GM12878 (cell line): Measurements from ENCODE around the gene LEF1. TPM values are rescaled to one million over a fixed set of nuclear protein-coding genes. Genes with fewer than 3 reads are reported as not detected.

Experiments
- ATF2 ChIP-seq: IDR thresholded peaks from 2 replicates; pipeline ENCODE4 v1.6.1; 2012; ENCODE audit warnings: low read length, inconsistent platforms
- BHLHE40 ChIP-seq, 2 experiments: fragments of 450-650 bp in 1 of 2; IDR thresholded peaks; 2 replicates each; pipeline ENCODE4 v1.6.1; 2011 to 2017; ENCODE audit warnings: low read depth in 2 of 2, borderline replicate concordance in 1 of 2, improper control_type of control experiment in 1 of 2, low read length in 1 of 2, mild to moderate bottlenecking in 1 of 2
- CEBPZ ChIP-seq: fragments of 150-350 bp; IDR thresholded peaks from 2 replicates; pipeline ENCODE4 v1.6.1; 2016; ENCODE audit warnings: low read depth, low read length
- CHD2 ChIP-seq: IDR thresholded peaks from 2 replicates; pipeline ENCODE4 v1.6.1; 2011; ENCODE audit warnings: low read depth, low read length, improper control_type of control experiment, borderline replicate concordance
- E2F4 ChIP-seq: IDR thresholded peaks from 2 replicates; pipeline ENCODE4 v1.6.1; 2012; ENCODE audit warnings: low read depth, low read length, improper control_type of control experiment
- EED ChIP-seq: sonication (generic); IDR thresholded peaks from 2 replicates; pipeline ENCODE4 v1.6.1; 2016; ENCODE audit warnings: antibody characterized with exemption, low read depth
- EGR1 ChIP-seq, 2 experiments: IDR thresholded peaks; 1 replicate in 1 of 2; 2 replicates in 1 of 2; pipeline ENCODE4 v1.6.1; 2011 to 2012; ENCODE audit warnings: low read depth in 2 of 2, low read length in 2 of 2, borderline replicate concordance in 1 of 2, mild to moderate bottlenecking in 1 of 2, moderate library complexity in 1 of 2
- IKZF2 ChIP-seq, 2 experiments: fragments of 450-650 bp; IDR thresholded peaks; 2 replicates each; pipeline ENCODE4 v1.6.1; 2017; ENCODE audit warnings: mild to moderate bottlenecking in 2 of 2, moderate library complexity in 2 of 2
- MEF2A ChIP-seq: IDR thresholded peaks from 2 replicates; pipeline ENCODE4 v1.6.1; 2011; ENCODE audit warnings: low read depth, mild to moderate bottlenecking, low read length, moderate library complexity; ENCODE audit not compliant: insufficient read depth
- MXI1 ChIP-seq: fragments of 150-350 bp; IDR thresholded peaks from 2 replicates; pipeline ENCODE4 v1.6.1; 2011; ENCODE audit warnings: low read depth, mild to moderate bottlenecking, inconsistent platforms, low read length, improper control_type of control experiment
- PML ChIP-seq: IDR thresholded peaks from 2 replicates; pipeline ENCODE4 v1.6.1; 2012; ENCODE audit warnings: low read length, inconsistent platforms
- POLR2AphosphoS5 ChIP-seq: IDR thresholded peaks from 2 replicates; pipeline ENCODE4 v1.6.1; 2011; ENCODE audit warnings: mild to moderate bottlenecking, low read length, inconsistent platforms
- RAD51 ChIP-seq: fragments of 450-650 bp; IDR thresholded peaks from 2 replicates; pipeline ENCODE4 v1.6.1; 2016; ENCODE audit warnings: moderate library complexity, mild to moderate bottlenecking, inconsistent platforms
- SREBF2 ChIP-seq: IDR thresholded peaks from 2 replicates; pipeline ENCODE4 v1.6.1; 2012; ENCODE audit warnings: mild to moderate bottlenecking, low read length
- ZBTB4 ChIP-seq: fragments of 450-650 bp; formaldehyde crosslinking; IDR thresholded peaks from 2 replicates; pipeline ENCODE4 v1.4.0; 2022; ENCODE audit warnings: mild to moderate bottlenecking, moderate library complexity
- ZNF622 ChIP-seq: fragments of 450-650 bp; IDR thresholded peaks from 2 replicates; pipeline ENCODE4 v1.6.1; 2017; ENCODE audit warnings: mild to moderate bottlenecking, inconsistent platforms
- ZNF687 ChIP-seq: fragments of 450-650 bp; IDR thresholded peaks from 2 replicates; pipeline ENCODE4 v1.6.1; 2017; ENCODE audit warnings: mild to moderate bottlenecking, moderate library complexity
- polyA plus RNA-seq, 11 experiments: library from polyadenylated mRNA; depleted of rRNA in 4 of 11; unstranded in 6 of 11; stranded (reverse) in 5 of 11; fragments of >200 nt; fragmentation: Nextera tagmentation in 4 of 11; fragmentation: Illumina TruSeq in 1 of 11; extraction: Ambion mirVana in 4 of 11; extraction: Trizol in 1 of 11; gene quantifications; 1 replicate in 1 of 11; 2 replicates in 10 of 11; pipeline versions ENCODE4 v1.2.1 to v1.2.3, GENCODE V29; 2011 to 2016; ENCODE audit warnings: inconsistent platforms in 2 of 11, missing spikeins in 2 of 11, low read depth in 1 of 11
- total RNA-seq, 4 experiments: library from RNA; depleted of rRNA in 3 of 4; stranded (reverse); fragments of >200 nt in 3 of 4; fragmentation: Illumina TruSeq in 1 of 4; extraction: Trizol in 1 of 4; gene quantifications; 2 replicates each; pipeline versions ENCODE4 v1.2.1 to v1.2.3, GENCODE V29; 2013 to 2021

Gene LEF1
- total and polyA plus RNA-seq, 10 of the 15 experiments (the other 5 are each of a cell fraction or from before 2014, with no cell fraction given), result 10.2 to 38.1 (median 19.5) TPM

- TF ChIP-seq MXI1, result no peak
- TF ChIP-seq CHD2, result no peak
- TF ChIP-seq EGR1 (IDR thresholded peaks at IDR 0.05; ENCODE audit: borderline replicate concordance in 1 of 2, low read depth in 2 of 2, low read length in 2 of 2), result no peak
- TF ChIP-seq ZNF622, result no peak
- TF ChIP-seq EED, result no peak
- TF ChIP-seq CEBPZ, result no peak
- TF ChIP-seq IKZF2 (IDR thresholded peaks at IDR 0.05), result peak; percentile 13 to 34; a peak in 2 of 4 replicates
- TF ChIP-seq BHLHE40 (IDR thresholded peaks at IDR 0.05; ENCODE audit: borderline replicate concordance in 1 of 2, low read depth in 2 of 2, low read length in 1 of 2), result peak in 1 of 2 experiments; percentile 82; a peak in 2 of 4 replicates
- no peak for TF ChIP-seq E2F4
- TF ChIP-seq SREBF2, result no peak
- no peak; the same call in 1 of the 2 replicates for TF ChIP-seq ZNF687
- peak; percentile 52; the same call in 1 of the 2 replicates for TF ChIP-seq RAD51
- no peak for TF ChIP-seq ATF2
- TF ChIP-seq ZBTB4 (CRISPR knock-in tag), result no peak
- TF ChIP-seq PML, result no peak
- no peak for TF ChIP-seq MEF2A
- no peak for TF ChIP-seq POLR2AphosphoS5
Observed at GRCh38 chr4:108003982-108004515, 164.7 kb downstream of the LEF1 start (continued).
